HG02571 (cell line): ENCODE measurements around the gene NKD1.
"Not testable (repeated sequence)": the region's sequence is repeated elsewhere in the genome, so short reads cannot be mapped to it uniquely, and the experiment has no call there.

Experiments used
- ATAC-seq: cut with Tn5 transposase; IDR thresholded peaks from one replicate; pipeline ENCODE4 v1.9.1; 2021; ENCODE audit warnings: mild to moderate bottlenecking, moderate library complexity; ENCODE audit not compliant: unreplicated experiment

NKD1 gene

DNA sequence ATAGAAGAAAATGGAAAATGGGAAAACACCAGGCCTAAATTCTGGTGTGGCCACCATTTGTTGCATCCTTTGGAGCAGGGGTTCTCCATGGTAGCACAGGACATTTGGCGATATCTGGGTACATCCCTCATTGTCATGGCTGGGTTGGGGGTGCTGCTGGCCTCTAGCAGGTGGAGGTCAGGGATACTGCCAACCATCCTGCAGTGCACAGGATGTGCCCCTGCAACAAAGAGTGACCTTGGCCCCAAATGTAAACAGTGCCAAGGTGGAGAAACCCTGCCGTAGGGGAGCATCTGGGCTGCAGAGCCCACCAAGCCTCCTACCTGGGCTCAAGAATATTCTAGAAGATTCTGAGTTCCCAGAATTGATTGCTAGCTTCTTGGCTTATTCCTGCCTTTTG, 27.5 kb downstream of the NKD1 start:
- ATAC-seq = no peak

DNA sequence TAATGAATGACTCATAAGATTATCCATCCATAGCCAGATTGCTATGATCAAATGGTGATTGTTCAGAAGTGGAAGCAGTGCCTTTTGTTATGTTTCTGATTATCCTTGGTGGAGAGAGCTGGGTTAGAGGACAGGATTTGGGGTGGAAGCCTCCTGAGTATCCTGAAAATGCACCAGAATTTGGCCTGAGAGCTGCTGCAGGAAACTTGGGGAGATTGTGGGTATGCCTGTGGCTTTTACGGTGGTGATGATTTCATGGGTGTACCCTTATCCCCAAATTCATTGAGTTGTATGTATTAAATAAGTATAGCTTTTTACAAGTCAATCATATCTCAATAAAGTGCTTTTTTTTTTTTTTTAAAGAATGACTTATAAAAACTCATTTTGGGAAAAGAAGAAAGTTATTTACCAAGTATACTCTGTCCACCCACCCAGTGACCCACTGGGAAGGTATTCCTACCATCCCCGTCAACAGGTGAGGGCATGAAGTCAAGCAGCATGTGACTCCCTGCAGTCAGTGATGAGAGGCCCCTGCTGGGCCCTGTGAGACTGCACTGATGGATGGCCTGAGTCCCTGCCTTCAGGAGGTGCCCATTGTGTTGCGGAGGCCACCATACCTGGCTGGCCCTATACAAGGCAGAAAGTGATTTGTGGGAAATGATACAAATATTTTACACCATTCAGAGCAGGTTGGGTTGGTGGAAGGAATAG, 28.4 kb downstream of the NKD1 start:
- ATAC-seq = no peak

DNA sequence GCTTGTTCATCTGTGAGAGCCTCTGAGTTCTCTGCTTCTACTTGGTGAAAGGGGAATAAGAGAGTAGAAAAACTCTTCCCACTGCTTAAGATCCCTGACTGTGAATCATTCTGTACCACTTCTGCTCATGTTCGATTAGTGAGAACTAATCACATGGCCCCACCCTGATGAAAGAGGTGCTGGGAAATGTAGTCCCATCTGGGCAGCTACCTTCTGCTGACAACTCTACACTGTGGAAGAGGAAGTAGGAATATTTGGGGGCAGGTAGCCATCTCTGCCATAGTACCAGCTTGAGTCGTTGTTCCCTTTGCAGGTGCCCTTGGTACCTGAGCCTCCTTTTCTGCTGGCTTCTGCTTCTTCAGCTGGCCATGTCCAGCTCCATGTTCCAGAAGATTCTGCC, 29.9 kb downstream of the NKD1 start:
- ATAC-seq = no peak

DNA sequence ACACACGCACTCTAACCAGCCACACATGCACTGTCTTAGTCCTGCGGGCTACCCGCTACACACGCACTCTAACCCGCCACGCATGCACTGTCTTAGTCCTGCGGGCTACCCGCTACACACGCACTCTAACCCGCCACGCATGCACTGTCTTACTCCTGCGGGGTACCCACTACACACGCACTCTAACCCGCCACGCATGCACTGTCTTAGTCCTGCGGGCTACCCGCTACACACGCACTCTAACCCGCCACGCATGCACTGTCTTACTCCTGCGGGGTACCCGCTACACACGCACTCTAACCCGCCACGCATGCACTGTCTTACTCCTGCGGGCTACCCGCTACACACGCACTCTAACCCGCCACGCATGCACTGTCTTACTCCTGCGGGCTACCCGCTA, 31.2 kb downstream of the NKD1 start:
- not testable (repeated sequence) for ATAC-seq

DNA sequence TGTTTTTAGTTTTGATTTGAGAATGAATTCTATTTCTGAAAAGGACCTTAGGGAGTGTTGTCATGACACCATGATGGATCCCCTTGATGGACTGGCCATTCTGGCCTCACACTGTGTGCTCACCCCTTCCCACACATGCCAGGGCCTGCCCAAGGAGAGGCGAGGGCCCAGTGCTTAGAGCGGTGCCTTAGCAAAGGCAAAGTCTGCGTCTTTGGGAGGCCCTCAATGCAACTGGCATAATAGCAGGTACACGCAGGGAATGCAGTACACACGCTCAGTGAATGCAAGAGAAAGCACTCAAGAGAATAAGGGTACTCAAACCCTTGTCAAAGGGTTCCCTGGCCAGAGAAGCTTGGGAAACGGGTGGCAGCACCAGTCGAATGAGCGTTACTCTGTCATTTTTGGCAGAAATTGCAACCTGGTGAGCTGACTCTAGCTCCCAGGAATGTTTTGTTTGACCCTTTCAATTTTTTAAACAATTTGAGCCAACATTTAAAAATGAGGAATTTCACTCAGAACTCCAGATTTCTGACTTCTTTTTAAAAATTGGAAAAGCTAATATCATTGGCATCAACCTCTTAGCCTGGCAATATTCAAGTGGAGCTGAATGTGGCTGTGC, 32.1 kb downstream of the NKD1 start:
- no peak for ATAC-seq

DNA sequence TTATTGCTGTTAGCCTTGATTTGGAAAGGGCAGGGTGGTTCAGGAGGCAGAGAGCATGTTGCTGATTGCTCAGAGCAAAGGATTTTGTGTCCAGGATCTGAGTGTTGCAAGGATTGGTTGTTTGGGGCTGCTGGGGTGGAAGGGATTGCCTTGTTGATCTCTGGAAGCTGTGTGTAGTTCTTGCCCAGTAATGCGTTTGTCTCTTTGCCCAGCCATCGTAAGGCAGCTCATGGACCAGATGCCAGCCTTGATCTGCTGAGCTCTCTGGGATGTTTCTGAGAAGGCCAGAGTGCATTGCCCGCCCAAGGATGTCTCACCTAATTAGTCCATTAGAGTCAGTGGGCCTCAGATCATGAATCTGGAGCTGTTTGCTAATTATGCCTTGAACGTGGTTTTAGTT, 33.6 kb downstream of the NKD1 start:
- no peak for ATAC-seq

DNA sequence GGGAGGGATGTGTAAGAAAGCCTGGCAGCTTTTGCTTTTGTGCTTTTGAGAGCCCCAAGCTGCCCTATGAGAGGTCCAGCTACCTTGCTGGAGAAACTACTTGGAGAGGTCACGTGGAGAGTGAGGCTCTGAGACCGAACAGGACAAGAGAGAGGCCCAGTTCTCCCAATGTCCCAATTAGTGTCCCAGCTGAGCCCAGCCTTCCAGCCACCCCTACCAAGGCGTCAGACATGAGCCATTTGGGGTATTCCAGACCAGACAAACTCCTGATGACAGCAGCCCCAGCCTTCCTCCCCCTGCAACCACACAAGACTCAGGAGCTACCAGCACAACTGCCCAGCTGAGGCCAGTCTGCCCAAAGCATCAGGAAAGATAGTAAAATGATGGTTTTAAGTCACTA, 35.0 kb downstream of the NKD1 start:
- no peak for ATAC-seq

DNA sequence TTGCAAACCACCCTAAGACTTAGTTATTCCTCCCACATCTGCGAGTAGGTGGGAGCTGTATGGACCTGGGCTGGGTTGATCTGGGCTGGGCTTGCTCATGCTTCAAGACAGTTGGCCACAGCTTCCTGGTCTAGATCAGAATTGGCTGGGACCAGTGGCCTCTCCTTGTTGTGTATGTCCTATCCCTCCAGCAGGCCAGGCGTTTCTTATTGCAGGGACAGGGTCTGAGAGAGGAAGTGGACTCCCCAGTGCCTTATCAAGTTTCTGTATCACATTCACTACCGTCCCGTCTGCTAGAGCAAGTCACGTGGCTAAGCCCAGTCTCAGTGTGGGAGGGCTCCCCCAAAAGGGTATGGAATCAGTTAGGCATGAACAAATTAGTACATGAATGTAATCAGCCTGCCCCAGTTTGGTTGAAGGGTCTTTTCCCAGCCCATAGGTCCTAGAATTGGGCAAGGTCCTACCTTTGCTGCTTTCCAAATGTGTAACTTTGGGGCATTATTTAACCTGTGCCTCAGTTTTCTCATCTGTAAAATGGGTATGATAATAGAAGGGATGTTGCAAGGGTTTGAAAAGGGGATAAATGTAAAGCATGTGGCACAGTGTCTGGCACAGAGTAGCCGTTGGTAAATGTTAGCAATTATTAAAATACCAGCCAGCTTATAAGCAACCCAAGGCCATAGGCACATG, 36.0 kb downstream of the NKD1 start:
- no peak for ATAC-seq

DNA sequence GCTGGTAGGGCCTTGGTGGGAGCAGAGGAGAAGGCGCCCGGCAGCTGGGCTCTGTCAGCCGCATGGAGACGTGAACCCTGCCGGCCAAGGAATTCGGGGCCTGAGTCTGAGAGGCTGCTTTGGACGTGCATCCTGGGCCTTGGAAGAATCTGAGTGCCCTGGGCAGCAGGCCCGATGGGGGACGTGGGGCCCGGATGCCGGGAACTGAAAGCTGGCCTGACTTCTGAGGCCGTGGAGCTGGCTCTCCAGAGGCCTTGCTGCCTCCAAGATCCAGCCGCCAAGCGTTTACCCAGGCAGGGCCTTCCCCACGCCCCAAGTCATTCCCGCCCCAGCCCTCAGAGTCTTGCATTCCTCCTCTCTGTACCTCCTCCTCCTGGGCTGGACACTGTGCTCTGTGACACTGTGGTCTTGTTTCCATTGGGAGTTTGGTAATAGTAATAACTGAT, 37.2 kb downstream of the NKD1 start:
- ATAC-seq = no peak

DNA sequence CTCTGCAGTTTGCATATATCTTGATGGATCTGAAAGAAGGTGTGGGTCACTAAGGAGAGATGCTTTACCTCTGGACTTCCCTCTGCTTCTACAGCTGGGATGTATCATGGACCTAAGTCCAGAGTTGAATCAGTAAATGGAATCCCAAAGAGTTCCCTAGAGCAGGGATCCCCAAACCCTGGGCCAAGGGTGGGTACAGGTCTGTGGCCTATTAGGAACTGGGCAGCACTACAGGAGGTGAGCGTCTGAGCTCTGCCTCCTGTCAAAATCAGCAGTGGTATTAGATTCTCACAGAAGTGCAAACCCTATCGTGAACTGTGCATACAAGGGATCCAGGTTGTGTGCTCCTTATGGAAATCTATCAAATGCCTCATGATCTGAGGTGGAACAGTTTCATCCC, 39.3 kb downstream of the NKD1 start:
- ATAC-seq = no peak

DNA sequence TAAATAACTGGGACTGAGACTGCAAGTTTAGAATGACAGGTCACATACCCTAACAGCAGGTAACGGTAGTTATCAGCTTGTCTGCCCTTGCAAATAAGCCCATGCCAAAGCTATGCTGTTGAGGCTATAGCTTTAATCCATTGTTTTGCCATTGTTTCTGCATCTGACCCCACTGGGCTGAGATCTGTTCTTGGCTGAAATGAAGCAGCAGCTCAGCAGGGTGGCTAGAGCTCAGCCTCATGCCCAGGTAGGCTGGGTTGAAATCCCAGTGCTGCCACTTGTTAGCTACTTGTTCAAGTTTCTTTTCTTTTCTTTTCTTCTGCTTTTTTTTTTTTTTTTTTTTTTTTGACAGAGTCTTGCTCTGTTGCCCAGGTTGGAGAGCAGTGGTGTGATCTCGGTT, 40.1 kb downstream of the NKD1 start:
- no peak for ATAC-seq

DNA sequence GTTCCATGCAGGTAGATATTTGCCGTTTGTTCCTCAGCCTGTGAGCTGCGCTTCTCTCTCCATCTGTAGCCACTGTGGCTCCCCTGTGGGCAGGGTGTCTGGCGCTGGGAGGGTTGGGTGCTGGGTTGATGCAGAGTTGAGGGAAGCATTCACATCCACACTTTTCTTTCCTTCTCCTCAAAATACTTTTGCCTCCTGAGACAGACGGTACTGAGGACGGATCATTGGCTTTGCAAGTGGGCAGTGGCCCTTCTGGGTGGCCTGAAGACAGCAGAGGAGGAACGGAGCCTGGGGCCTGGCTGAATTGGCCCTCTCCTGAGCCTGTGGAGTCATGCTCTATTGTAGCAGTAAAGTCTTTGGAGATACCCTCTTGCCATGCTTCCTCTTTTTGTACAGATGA, 43.0 kb downstream of the NKD1 start:
- ATAC-seq = no peak

DNA sequence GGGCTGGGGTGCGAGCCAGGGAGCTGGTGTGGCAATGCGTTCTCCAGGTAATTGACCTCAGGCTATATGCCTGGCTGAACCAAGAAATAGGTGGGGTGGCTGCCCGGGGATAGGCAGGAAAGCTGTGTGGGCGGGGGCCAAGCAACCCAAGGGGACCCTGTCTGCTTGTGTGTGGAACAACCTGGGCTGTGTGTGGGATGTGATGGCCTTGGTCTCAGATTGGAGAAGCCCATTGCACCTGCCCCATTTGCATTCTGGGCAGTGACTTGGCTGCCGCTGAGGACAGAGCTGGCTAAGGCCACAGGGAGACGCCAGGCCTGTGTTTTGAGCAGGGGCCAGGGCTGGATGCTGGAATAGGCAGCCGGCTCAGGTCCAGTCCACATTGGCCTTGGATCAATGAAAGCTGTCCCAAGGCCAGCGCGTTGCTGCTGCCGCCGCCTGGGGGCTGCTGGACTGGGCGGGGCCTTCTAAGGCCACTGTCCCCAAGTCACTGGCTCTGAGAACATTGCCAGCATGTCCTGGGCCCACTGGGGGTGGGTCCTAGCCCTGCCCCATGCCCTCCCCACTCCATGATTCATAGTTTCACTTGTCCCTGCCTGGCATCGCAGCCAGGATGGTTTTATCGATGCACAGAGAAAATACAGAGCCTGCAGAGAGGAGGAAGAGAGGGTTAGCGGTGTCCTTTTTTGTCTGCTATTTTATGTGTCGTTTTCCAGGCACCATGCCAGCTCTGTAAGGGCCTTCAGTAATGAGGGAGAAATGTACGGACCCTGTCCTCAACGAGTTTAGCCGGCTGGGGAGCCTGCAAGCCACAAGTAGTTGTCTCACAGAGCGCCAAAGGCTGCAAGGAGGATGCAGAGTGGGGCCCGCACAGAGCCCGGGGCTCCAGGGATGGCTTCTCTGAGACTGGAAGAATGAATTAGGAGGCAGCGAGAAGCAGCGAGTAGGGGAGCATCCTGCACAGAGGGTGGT, 43.9 kb downstream of the NKD1 start:
- no peak for ATAC-seq

DNA sequence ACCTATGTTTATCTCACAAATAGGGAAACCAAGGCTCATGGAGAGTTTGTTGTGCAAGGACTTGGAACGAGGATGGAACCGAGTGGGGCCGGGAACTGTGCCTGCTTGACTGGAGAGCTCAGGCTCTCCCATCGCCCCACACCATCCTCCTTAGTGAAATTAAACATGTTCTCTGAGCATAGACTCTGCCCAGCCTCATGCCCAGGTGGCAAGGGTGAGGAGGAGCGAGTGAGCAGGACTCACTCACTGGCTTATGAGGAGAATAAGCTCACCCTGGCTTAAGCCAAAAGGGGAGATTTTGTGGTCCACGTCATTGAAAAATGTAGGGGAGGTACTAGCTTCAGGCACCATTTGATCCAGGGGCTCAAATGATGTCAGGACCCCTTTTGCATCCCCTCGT, 44.8 kb downstream of the NKD1 start:
- ATAC-seq = no peak

DNA sequence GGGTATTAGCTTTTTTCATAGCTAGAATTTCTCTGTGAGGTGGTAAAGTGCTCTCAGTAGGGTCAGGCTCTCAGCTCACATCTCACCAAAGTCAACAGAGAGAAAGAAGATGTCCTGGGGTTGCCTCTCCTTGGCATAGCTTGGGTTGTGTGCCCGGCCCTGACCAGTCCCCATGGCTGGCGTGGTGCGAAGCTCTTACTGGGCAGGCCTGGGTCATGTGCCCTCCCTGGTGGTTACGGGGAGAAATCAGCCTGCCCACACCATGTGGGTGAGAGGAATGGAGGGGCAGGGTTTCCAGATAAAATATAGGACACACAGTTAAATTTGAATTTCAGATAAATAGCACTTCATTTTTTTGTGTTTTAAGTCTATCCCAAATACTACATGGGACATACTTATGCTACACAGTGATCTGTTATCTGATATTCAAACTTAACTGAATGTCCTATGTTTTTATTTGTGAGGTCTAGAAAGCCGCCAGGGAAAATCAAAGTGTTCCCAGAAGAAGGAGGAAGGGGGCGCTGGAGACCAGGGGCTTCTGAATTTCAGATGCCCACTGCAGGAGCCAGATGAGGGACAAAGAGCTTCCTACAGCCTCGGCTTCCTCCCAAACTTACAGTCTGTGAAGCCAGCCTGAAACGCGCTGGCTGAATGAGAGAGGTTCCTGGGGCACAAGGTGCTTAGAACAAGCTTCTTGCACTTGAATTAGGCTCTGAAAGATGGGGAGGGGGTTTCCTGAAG, 45.4 kb downstream of the NKD1 start:
- ATAC-seq = no peak

DNA sequence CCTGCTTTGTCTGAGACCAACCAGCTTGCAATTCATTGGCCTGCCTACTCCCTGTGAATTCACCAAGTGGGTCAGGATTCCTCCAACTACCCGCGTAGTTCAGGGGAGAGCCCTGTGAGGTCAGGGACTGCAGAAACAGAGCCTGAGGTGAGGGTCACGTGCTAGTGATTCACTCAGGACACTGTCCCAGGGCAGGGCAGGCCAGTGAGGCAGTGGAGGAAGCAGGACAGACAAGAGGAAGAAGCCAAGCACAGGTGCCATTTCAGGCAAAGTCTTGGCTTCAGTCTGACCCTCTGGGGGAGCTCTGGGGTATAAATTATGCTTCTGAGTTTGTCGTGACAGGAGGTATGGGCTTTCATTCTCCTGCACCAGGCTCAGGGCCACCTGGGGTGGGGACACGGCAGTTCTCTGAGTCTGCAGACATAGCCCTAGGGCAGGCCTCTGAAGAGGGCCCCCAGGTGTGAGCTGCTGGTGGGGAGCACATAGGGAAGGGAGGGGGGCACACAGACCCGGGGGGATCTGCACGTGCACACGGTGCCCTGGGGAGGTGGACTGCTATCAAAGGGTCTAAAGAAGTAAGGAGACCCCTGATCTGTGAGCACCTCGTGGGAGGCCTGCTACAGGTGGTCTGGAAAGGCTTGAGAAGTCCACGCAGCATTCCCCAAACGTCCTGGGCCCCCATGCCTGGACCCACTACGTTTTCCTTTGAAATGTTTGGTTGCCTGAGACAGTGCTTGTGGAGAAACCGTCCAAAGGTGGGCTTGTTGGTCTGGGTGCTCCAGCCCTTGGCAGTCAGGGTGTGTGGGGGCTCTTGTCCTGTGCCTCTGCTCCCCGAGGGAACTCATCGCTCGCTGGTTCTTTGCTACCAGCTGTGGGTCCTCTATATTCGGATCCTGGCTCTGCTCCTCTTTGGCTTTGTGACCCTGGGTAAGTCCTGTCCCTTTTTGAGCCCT, 46.4 kb downstream of the NKD1 start:
- no peak for ATAC-seq

DNA sequence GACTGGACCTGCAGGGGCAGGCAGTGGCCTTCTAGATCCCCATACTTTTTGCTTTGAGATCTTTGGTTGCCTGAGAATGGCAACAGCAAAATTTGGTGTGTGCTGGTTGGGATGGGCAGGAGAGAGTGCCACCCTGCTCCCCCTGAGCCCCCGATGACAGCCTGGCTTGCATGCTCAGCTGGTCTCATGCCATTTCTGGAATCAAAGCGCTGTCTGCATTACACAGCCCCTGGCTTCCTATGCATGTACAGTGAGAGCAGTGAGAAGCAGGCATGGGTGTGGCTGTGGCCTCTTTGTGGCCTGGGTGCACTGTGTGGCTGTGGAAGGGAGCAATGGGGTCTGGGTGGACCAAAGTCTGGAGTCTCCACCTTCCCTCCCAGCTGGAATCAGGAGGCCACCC, 47.7 kb downstream of the NKD1 start:
- ATAC-seq = no peak

DNA sequence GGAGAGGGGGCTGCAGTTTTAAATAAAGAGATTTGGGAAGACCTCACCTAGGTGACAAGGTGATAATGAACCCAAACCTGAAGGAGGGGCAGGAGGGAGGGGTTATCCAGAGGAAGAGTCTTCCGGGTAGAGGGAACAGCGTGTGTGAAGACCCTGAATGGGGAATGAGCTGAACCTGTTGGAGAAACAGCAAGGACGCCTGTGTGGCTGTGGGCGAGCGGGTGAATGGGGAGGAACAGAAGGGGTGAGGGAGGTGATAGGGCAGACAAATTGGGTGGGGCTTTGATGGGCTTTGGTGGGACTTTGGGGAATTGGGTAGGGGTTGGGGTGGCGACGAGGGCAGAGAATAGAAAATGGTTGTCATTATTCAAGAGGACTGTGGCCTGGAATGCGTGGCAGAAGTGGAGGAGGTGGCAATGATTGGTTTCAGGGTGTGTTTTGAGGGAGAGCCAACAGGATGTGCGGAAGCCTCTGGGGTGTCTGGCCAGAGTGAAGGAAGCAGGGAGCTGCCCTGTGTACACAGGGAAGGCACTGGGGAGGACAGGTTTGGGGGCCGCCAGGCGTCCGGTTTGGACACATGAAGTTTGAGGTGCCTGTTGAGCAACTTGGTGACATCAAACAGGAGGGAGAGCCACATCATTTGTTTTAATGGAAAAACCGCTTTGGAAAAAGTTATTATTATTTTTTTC, 48.7 kb downstream of the NKD1 start:
- no peak for ATAC-seq
